ENCODE results near the gene MLF1. TPM values are rescaled to one million over a fixed set of nuclear protein-coding genes. Genes with fewer than 3 reads are reported as not detected.
"Not testable (repeated sequence)": the region's sequence is repeated elsewhere in the genome, so short reads cannot be mapped to it uniquely, and the experiment has no call there.

Gene MLF1, protein sequence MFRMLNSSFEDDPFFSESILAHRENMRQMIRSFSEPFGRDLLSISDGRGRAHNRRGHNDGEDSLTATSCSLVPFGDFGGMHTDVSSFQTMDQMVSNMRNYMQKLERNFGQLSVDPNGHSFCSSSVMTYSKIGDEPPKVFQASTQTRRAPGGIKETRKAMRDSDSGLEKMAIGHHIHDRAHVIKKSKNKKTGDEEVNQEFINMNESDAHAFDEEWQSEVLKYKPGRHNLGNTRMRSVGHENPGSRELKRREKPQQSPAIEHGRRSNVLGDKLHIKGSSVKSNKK
- polyA plus RNA-seq (ENCODE audit: insufficient read length in 3 of 3): 10 to 100 TPM; 50.0 to 63.7 (median 58.1) TPM
- long read RNA-seq, donor 1, transcript MLF1-201 (7 exons, 2,203 nt): major isoform, 7 of 31 reads
- long read RNA-seq, donor 1, partial matches to known transcripts: 19 of 31 reads
- long read RNA-seq, donor 1, other reads (novel, unspliced or antisense): 0 of 31 reads
- long read RNA-seq, donor 2, transcript MLF1-202 (7 exons, 2,222 nt): minor isoform, 5 of 28 reads
- long read RNA-seq, donor 2, transcript MLF1-201 (7 exons, 2,203 nt): major isoform, 7 of 28 reads
- long read RNA-seq, donor 2, partial matches to known transcripts: 15 of 28 reads
- long read RNA-seq, donor 2, other reads (novel, unspliced or antisense): 0 of 28 reads
- long read RNA-seq, donor 3, transcript MLF1-201 (7 exons, 2,203 nt): major isoform, 17 of 55 reads
- long read RNA-seq, donor 3, partial matches to known transcripts: 33 of 55 reads
- long read RNA-seq, donor 3, other reads (novel, unspliced or antisense): 0 of 55 reads
- long read RNA-seq, donor 4, transcript MLF1-201 (7 exons, 2,203 nt): major isoform, 9 of 22 reads
- long read RNA-seq, donor 4, partial matches to known transcripts: 11 of 22 reads
- long read RNA-seq, donor 4, other reads (novel, unspliced or antisense): 0 of 22 reads
- long read RNA-seq, donor 5: 0 reads
- long read RNA-seq, donor 6, transcript MLF1-201 (7 exons, 2,203 nt): major isoform, 11 of 37 reads
- long read RNA-seq, donor 6, partial matches to known transcripts: 24 of 37 reads
- long read RNA-seq, donor 6, other reads (novel, unspliced or antisense): 0 of 37 reads
- long read RNA-seq, donor 7, transcript MLF1-201 (7 exons, 2,203 nt): major isoform, 18 of 23 reads
- long read RNA-seq, donor 7, transcript MLF1-202 (7 exons, 2,222 nt): minor isoform, 5 of 23 reads
- long read RNA-seq, donor 7, partial matches to known transcripts: 0 of 23 reads
- long read RNA-seq, donor 7, other reads (novel, unspliced or antisense): 0 of 23 reads
- long read RNA-seq, donor 8, transcript MLF1-201 (7 exons, 2,203 nt): major isoform, 32 of 42 reads
- long read RNA-seq, donor 8, transcript MLF1-202 (7 exons, 2,222 nt): minor isoform, 6 of 42 reads
- long read RNA-seq, donor 8, partial matches to known transcripts: 0 of 42 reads
- long read RNA-seq, donor 8, other reads (novel, unspliced or antisense): 0 of 42 reads
- long read RNA-seq, donor 9, transcript MLF1-202 (7 exons, 2,222 nt): minor isoform, 6 of 25 reads
- long read RNA-seq, donor 9, transcript MLF1-201 (7 exons, 2,203 nt): major isoform, 19 of 25 reads
- long read RNA-seq, donor 9, partial matches to known transcripts: 0 of 25 reads
- long read RNA-seq, donor 9, other reads (novel, unspliced or antisense): 0 of 25 reads
- long read RNA-seq, donor 10, transcript MLF1-201 (7 exons, 2,203 nt): major isoform, 12 of 16 reads
- long read RNA-seq, donor 10, partial matches to known transcripts: 0 of 16 reads
- long read RNA-seq, donor 10, other reads (novel, unspliced or antisense): 0 of 16 reads
- long read RNA-seq, donor 11, transcript MLF1-201 (7 exons, 2,203 nt): major isoform, 12 of 14 reads
- long read RNA-seq, donor 11, partial matches to known transcripts: 0 of 14 reads
- long read RNA-seq, donor 11, other reads (novel, unspliced or antisense): 0 of 14 reads
- long read RNA-seq, donor 12, partial matches to known transcripts: 0 of 7 reads
- long read RNA-seq, donor 12, other reads (novel, unspliced or antisense): 0 of 7 reads
- long read RNA-seq, donor 13, transcript MLF1-201 (7 exons, 2,203 nt): major isoform, 23 of 42 reads
- long read RNA-seq, donor 13, transcript MLF1-202 (7 exons, 2,222 nt): minor isoform, 10 of 42 reads
- long read RNA-seq, donor 13, partial matches to known transcripts: 0 of 42 reads
- long read RNA-seq, donor 13, other reads (novel, unspliced or antisense): 7 of 42 reads
- long read RNA-seq, donor 14, transcript MLF1-201 (7 exons, 2,203 nt): major isoform, 11 of 16 reads
- long read RNA-seq, donor 14, partial matches to known transcripts: 0 of 16 reads
- long read RNA-seq, donor 14, other reads (novel, unspliced or antisense): 0 of 16 reads
- long read RNA-seq, donor 15, transcript MLF1-201 (7 exons, 2,203 nt): major isoform, 9 of 22 reads
- long read RNA-seq, donor 15, partial matches to known transcripts: 11 of 22 reads
- long read RNA-seq, donor 15, other reads (novel, unspliced or antisense): 0 of 22 reads
- long read RNA-seq, donor 16, transcript MLF1-201 (7 exons, 2,203 nt): major isoform, 33 of 76 reads
- long read RNA-seq, donor 16, transcript MLF1-202 (7 exons, 2,222 nt): minor isoform, 22 of 76 reads
- long read RNA-seq, donor 16, partial matches to known transcripts: 17 of 76 reads
- long read RNA-seq, donor 16, other reads (novel, unspliced or antisense): 0 of 76 reads

DNA sequence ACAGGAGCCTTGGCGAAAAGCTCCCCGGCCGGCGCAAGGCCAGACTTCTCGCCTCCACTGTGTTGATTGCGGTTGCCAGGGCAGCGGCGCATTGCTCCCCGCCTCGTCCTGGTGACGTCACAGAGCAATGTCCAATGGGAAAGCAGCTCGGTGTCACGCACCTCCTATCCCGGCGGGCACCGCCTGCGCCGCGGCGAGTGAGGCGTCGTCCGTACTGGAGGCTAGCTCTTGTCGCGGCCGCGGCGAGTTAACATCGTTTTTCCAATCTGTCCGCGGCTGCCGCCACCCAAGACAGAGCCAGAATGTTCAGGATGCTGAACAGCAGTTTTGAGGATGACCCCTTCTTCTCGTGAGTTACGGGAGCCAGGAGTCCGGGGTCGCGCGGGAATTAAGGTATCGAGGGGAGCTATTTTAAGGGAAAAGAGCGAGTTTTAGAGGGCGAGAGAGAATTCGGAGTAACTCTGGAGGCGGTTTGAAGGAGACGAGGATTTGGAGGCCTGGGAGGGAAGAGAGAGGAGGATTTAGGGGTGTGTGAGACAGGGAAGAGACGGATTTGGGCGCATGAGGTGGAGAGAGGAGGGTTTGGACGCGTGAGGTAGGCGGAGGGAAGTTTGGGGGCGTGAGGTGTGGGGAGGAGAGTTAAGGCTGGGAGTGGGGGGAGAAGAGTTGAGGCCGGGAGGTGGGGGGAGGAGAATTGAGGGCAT lies at the start of gene MLF1:
Gene MLF1, plus strand, starts transcription at position 196 of the 704 bp plus-strand sequence. Its CDS starts 107 bp downstream, at position 303.
- DNase-seq (ENCODE audit: extremely low read depth in 1 of 11, low read depth in 9 of 11, low spot score in 4 of 11): peak; percentile 88 to 97 (median 96)

DNA sequence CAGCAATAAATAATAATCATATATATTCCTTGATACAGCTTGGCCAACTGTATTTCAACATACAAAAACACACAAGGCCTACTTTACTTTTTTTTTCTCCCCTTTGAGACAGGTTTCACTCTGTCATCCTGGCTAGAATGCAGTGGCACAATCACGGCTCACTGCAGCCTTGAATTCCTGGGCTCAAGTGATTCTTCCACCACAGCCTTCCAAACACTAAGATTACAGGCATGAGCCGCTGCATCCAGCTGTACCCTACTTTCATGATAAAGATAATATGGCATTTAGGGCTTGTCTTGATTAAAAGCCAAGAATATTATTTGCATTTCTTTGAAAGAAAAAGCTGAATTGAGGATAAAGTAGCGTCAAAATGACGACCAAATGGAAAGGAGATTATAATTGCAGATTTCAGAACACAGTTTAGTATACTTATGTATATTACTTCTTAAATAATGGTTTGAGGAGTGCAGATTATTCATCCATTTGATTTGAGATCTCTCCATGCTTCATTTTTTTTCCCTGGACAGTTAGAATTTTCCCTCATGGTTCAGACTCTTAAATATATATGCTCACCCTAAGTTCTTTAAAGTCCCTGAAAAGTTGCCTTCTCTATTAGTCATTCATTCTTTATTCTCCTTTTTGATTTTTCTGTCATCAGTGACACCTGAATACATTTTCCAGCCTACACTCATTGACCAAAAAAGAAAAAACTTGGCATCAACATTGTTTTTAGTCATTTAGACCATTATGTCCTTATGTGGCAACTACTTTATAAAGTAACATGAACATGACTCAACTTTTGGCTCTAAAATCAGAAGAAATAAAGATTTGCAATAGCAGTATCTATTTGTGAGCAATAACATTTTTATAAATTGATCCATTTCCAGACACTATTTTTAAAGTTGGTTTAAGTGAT lies 48.5 kb upstream of the MLF1 start:
- no peak for DNase-seq (ENCODE audit: extremely low read depth in 1 of 11, low read depth in 9 of 11, low spot score in 4 of 11)

DNA sequence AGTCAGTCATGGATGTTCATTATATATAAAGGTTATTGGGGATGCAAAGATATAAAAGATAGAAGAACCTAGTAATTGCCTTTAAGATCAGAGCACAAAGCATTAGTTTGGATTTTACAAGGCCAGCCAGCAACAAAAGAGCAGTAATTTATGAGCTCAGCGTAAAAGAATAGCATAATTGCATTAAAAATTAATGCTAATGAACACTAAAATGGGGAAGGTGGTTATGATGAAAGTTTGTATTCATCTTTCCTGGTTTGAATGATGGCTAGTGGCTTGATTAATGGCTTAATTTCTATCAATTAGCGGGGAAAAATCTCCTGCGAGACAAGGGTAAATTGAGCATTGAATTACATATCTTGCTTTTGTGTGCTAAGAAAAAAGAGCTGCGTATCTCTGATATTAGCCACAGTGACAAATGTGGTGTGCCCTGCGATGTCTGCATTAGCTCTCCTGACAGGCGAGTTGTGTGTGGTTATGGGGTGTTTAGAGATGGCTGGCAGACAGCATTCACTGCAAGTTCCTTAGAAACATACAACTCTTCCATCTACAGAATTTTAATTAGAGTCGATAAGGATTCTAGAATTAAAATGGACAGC lies 42.8 kb upstream of the MLF1 start:
- DNase-seq (ENCODE audit: extremely low read depth in 1 of 11, low read depth in 9 of 11, low spot score in 4 of 11): no peak

DNA sequence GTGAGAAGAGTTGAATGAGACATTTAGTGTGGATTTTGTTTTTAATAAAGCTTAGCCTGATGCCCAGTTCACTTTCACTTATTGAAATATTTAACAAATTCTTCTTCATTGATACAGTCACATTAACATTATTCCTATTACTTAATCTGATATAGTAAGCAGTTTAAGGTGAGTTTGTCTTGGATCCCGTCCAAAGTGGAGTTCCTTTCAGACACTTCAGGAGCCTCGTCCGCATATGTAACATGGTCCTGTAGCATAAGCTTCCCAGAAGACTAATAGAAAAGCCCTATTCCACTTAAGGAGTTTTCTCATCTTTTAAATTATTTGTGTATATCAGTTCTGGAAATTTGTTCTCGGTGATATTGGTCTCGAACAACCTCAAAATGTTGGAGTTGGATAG lies 39.7 kb upstream of the MLF1 start:
- no peak for DNase-seq (ENCODE audit: extremely low read depth in 1 of 11, low read depth in 9 of 11, low spot score in 4 of 11)

DNA sequence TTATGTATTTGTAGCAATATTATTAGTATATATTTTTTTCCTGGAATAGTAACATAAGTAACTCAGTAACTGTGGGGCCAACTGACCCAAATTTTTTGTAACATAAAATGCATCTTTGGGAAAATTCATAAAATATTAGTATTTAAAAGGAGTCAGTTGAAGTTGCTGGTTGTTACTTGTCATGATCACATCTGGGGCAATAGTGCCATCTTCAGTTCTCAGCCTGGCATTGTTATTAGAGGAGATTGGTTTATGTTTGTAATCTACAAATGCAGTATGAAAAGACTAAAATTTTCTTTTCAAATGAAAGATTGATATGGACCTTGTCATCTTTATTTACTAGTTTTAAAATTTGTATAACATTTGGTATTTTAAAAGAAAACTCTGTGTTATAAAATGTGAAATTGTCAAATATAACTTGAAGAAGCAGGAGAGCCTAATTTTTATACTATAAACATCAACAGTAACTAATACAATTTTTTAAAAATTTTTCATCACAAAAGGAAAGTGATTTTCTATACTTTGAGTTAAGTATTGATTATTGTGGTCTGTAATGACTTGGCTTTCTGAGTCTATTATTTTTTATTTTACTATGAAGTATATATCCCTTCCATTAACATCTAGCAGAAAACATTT lies 38.8 kb upstream of the MLF1 start:
- peak in 5 of 11 donors; percentile 3 to 20 (median 9) for DNase-seq (ENCODE audit: extremely low read depth in 1 of 11, low read depth in 9 of 11, low spot score in 4 of 11)

DNA sequence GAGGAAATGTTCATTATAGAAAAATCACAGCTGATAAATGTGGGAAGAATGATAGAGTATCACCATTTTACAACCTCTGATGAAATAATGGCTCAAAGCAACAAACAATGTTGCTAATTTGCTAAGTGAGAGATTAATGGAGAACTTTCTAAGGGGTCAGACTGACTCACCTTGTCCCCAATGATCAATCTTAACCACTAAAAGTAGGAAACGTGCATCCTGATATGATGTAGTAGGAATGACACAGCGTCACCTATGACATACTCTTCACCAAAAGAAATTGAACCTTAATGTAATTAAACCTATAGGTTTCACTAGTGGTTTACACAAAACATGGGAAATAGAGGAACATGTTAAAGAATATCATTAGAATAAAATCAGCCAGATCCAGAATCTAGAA lies 35.1 kb upstream of the MLF1 start:
- no peak for DNase-seq (ENCODE audit: extremely low read depth in 1 of 11, low read depth in 9 of 11, low spot score in 4 of 11)

DNA sequence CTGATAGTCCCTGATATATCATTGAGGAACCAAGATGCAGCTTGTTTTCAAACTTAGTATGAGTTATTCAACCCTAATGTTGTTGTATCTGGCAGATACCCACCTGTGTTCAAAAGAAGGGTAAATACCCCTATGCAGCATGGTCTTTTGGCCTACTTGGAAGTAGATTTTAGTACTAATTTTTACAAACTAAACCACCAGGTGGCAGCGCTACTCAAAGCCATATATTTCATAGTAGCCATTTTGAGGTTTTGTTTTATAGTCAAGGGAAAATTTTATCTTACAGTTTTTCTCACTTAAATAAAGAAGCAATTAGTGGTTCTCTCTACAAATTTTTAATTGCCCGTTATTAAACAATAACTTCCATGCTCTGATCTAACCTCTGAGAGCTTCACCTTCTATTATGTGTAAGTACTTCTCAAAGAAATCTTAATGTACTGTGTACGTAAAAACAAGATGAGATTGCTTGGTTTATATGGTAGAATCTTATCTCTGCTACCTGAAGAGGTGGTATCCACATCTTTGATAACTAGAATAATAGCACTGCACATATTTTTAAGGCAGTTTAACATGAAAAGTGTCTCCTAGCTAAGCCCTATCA lies 31.5 kb upstream of the MLF1 start:
- DNase-seq (ENCODE audit: extremely low read depth in 1 of 11, low read depth in 9 of 11, low spot score in 4 of 11): peak in 6 of 11 donors; percentile 4 to 35 (median 27)

DNA sequence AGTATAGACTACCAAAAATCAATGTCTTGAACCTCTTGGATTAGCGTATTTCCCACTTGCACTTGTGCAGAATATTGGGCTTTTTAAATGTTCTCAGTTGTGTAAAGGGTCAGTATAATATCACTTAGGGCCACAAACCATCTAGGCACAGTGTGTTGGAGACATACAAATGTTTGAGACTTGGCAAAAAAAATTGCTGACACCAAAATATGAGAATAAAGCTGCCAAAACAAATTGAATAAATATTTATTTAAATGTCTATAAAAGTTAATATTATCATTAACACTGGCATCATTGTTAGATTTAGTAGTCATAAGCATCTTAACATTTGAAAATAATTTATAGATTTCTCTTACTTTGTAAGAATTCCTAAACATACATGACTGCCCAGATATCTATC lies 30.9 kb upstream of the MLF1 start:
- no peak for DNase-seq (ENCODE audit: extremely low read depth in 1 of 11, low read depth in 9 of 11, low spot score in 4 of 11)

DNA sequence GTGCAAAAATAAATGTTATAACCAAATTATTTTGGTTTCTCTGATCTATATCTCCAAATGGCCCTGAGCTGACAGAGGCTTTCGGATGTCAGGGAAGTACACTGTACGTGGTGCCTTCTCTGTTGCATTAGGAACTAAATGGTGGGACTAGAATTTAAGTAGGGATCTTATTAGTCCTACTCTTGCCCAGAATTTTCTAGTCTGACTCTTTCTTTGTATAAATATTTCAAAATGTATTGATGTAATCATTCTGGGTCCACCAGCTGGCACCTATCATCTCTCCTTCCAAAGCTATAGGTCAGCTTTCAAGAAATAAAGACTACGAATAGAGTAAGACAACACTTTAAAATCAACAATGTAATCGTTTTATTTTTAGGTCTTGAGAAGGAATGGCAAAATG lies 22.3 kb upstream of the MLF1 start:
- no peak for DNase-seq (ENCODE audit: extremely low read depth in 1 of 11, low read depth in 9 of 11, low spot score in 4 of 11)

DNA sequence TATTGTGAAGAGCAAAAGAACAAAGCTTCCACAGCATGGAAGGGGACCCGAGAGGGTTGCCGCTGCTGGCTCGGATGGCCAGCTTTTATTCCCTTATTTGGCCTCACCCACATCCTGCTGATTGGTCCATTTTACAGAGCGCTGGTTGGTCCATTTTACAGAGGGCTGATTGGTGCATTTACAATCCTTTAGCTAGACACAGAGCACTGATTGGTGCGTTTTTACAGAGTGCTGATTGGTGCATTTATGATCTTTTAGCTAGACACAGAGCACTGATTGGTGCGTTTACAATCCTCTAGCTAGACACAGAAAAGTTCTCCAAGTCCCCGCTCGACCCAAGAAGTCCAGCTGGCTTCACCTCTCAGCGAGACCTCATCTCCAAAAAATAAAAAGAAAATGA lies 21.1 kb upstream of the MLF1 start:
- not testable (repeated sequence) for DNase-seq (ENCODE audit: extremely low read depth in 1 of 11, low read depth in 9 of 11, low spot score in 4 of 11)

DNA sequence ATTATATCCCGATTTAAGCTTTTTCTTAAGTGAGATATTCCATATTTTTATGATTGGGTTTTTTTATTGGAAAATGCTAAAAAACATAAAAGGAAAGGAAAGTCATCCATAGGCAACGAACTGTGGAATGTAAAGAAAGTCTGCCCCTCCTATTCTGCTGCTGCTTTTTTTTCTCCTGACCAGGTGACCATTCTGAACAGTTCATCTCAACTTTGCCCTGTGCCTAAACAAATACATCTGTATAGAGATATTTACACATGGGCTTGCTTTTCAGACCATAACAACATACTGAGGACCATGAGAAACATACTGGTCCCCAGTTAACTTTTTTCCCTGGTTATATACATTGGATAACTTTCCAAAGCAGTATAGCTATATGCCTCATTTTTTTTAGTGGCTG lies 18.9 kb upstream of the MLF1 start:
- DNase-seq (ENCODE audit: extremely low read depth in 1 of 11, low read depth in 9 of 11, low spot score in 4 of 11): no peak

DNA sequence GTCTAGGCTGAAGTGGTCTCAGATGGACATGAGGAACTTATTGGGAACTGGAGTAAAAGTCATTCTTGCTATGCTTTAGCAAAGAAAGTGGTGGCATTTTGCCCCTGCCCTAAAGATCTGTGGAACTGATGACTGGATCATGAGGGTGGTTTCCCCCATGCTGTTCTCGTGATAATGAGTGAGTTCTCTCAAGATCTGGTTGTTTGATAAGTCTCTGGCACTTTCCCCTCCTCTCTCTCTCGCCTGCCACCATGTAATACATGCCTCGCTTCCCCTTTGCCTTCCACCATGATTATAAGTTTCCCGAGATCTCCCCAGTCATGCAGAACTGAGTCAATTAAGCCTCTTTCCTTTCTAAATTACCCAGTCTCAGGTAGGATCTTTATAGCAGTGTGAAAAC lies 11.5 kb upstream of the MLF1 start:
- no peak for DNase-seq (ENCODE audit: extremely low read depth in 1 of 11, low read depth in 9 of 11, low spot score in 4 of 11)

DNA sequence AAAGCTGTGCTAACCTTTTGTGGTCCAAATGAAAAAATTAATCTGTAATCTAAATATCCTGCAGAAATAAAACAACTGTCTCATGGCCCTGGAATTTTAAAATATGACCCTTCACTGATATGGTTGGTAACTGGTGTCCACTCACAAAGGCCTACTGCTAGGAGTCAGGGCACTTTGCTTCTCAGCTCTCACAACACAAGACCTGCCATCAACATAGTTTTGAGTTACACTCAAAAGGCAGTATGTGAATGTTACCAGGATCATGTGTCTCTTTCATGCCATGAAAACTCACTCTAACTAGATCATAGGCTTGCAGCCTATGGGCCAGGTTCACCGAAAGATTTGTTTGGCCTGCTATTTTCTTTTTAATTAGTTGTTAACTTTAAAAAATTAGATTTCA lies 10.0 kb upstream of the MLF1 start:
- no peak for DNase-seq (ENCODE audit: extremely low read depth in 1 of 11, low read depth in 9 of 11, low spot score in 4 of 11)

DNA sequence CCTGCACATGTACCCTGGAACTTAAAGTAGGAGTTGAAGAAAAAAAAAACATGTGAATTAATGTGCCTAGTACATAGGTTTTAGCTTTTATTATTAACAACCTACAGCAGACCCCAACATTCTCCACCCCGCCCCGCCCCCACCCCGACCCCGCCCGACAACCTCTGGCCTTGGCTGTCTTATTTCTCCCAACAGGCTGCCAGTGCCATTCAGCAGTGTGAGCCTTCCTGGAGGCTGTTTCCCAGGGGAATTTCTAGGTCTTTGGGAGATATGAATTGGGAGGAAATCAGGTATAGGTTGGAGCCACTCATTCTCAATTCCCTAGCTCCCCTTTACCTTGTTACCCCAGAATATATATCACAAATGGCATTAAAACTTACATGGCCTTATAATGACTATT lies 8.3 kb upstream of the MLF1 start:
- DNase-seq (ENCODE audit: extremely low read depth in 1 of 11, low read depth in 9 of 11, low spot score in 4 of 11): no peak
